GM18511 (cell line): ENCODE measurements around the gene SLC22A23.

Experiments
- ATAC-seq: cut with Tn5 transposase; IDR thresholded peaks from one replicate; pipeline ENCODE4 v1.9.1; 2021; ENCODE audit warnings: mild to moderate bottlenecking, moderate library complexity; ENCODE audit not compliant: unreplicated experiment

SLC22A23 gene

DNA sequence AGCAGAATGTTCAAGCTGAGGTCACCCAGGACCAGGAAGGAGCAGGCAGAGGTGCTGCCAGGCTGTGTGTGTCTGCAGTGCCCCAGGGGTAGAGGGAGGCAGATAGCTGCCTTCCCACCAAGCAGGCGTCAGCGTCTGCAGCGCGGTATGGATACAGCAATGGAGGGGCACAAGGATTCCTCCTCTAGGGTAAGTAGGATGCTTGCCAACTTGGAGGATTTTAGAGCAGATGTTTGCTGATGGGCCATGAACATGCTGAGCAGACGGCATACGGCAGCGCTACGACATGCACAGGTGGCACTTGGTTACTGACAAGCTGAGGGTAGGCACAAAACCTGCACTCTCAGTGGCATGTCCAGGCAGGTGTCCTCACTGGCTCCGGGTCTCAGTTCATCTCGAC is 150.0 kb downstream of the SLC22A23 start:
- no peak for ATAC-seq

- no peak for ATAC-seq
Observed at GRCh38 chr6:3305831-3306230, 151.0 kb downstream of the SLC22A23 start.

GRCh38 chr6:3305216-3305565 is 151.7 kb downstream of the SLC22A23 start:
- ATAC-seq: no peak

GRCh38 chr6:3304500-3305215 is 152.2 kb downstream of the SLC22A23 start:
- ATAC-seq: no peak

DNA sequence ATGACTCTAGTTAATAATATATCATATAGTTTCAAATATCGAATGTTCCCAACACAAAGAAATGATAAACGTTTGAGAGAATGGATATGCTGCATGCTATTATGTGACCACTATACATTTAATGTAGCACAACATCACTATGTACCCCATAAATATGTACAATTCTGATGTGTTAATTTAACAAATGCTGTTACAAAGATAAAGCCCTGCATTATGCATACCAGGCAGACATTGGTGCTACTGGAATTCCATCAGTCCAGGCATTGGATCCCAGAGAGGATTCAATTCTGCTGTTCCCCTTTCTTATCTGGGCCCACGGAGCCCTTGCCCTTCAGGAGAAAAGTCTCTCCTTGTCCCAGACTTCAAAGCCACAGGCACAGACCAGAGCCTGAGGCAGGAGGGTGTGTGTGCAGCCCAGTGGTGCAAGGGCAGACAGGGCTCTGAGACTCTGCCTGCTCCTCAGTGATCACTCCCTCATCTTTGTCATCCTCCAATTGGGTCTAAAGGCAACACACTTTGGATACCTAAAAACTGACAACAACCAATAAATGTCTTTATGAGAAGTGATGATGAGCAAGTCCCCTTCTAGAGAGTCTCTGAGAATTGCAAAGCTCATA is 152.9 kb downstream of the SLC22A23 start:
- no peak for ATAC-seq

DNA sequence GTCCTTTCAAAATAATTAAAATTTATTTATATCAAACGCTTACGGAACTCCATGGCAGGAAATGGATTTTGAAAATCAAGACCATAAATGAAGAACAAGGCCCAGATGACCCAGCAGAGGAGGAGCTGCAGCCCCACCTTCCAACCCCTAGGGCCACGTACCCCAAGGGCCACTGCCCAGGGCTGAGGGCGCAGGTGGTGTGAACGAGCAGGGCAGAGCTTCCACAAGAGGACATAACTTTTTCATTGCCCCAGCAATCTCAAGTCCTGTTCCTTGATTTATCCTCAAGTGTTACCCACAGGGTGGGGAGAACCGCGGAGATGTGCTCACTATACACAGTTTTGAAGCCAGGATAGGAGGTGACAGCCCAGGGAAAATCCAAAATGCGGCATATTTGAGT is 155.3 kb downstream of the SLC22A23 start:
- ATAC-seq: no peak

GRCh38 chr6:3299221-3299620 is 157.6 kb downstream of the SLC22A23 start:
- no peak for ATAC-seq

- ATAC-seq: no peak
Observed at GRCh38 chr6:3297909-3298308, 158.9 kb downstream of the SLC22A23 start.

GRCh38 chr6:3297006-3297405 is 159.8 kb downstream of the SLC22A23 start:
- no peak for ATAC-seq

GRCh38 chr6:3296537-3296936 is 160.3 kb downstream of the SLC22A23 start:
- no peak for ATAC-seq

- no peak for ATAC-seq
Observed at GRCh38 chr6:3296078-3296477, 160.8 kb downstream of the SLC22A23 start.

DNA sequence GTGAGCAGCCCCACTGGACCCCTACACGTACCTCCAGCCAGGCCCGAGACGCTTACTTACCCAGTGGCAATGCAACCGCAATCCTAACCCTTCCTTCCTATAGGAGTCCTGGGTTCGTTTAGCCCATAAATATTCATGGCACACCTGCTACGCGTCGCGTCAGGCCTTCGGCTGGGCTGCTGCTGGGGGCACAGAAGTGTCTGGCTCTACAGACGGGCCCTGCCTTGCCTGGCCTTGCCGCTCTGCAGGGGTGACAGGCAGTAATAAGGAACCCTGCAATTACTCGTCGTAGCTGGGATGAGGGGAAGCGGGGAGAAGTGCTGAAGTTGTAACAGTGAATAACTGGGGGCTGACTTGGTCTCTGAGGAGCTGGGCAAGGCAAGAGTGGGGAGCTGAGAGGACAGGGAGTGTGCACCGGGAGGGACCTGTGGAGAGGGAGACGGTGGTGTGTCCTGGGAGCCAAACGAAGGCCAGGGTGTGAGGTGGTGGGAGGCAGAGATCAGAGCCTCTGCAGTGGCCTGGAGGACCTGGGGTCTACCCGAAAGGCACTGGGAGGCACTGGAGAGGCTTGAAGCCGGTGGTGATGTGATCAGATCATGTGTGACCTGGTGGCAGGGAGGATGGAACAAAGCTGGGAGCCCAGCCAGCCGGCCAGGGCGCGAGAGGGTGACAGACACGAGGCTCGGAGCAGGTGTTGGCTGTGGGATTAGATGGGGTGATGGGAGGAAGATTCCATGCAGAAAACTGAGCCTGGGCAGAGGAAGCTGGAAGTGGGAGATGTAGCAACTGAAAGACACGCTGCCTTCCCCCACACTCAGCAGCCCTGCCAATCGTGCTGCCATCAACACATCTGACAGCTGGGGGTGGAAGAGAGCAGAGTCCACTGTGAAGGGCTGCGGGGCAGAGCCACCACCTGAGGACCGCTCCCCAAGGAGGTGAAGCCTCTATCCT is 161.7 kb downstream of the SLC22A23 start:
- ATAC-seq: no peak

GRCh38 chr6:3294396-3294795 is 162.5 kb downstream of the SLC22A23 start:
- ATAC-seq: no peak

DNA sequence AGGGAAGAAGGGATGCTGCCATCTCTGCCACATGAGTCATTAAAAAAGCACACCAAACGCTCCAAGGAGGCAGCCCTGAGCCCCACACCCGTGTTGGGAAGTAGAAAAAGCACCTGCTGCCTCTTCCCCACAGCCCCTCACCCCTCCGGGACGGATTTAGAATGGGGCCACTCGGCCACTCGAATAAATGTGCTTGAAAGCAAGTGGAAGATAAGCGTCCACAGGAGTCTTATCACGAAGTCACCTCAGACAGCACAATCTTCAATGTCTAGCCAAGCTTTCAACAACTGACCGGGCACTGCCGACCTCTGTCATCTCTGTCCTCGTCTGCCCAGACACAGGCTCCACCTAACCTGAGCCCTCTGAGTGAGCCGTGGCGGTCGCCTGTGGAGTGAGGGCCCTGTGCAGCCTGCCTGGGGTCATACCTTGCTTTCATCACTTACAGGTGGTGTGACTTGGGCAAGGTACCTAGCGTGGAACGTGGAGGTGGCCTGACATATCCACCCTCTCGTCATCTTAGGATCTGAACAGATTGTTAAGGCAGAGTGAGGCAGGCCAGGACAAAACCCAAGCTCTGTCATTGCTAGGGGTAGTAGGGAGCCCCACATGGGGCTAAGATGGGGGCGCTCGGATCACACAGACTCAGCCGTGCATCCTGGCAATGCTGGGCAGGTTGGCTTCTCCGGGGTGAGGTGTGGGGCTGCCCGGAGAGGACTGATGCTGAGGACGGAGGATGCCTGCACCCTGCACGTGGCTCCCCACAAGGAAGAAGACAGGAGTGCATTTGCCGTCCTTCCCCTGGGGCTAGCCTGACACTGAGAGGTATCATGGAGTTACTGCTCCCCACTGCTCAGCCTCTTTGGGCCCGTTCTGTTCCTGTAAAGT is 163.3 kb downstream of the SLC22A23 start:
- no peak for ATAC-seq

GRCh38 chr6:3292431-3293197 is 164.2 kb downstream of the SLC22A23 start:
- no peak for ATAC-seq

- ATAC-seq: no peak
Observed at GRCh38 chr6:3291987-3292386, 164.9 kb downstream of the SLC22A23 start.

DNA sequence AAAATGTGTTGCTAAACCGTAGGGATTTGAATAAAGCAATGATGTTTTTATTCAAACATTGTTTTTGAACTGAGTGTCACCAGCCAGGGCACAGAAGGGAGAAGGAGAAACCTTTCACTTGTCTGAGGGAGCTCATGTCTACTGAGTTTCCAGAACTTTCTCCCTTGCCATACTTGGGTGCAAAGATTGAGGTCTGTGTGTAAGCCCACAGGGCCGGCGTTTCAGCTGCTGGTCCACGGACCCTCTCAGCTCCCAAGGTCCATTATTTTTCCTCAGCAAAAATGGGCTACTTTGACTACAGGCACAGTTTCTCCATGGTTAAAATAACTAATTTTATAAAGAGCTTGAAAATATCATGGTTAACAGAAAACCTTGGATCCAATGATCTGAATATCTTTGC is 165.5 kb downstream of the SLC22A23 start:
- no peak for ATAC-seq

DNA sequence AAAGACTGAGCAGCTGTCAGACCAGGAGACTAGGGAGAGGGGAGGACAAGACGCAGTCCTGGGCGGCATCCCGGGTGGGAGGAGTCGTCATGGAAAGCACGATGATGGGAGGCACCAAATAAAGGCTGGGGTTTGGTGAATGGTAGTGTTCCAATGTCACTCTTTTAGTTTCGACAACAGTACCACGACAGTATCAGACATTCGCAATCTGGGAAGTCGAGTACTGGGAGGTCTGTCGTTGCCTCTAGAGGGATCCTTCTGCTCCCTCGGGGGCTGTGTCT is 166.0 kb downstream of the SLC22A23 start:
- ATAC-seq: no peak

- ATAC-seq: no peak
Observed at GRCh38 chr6:3290149-3290930, 166.5 kb downstream of the SLC22A23 start.

DNA sequence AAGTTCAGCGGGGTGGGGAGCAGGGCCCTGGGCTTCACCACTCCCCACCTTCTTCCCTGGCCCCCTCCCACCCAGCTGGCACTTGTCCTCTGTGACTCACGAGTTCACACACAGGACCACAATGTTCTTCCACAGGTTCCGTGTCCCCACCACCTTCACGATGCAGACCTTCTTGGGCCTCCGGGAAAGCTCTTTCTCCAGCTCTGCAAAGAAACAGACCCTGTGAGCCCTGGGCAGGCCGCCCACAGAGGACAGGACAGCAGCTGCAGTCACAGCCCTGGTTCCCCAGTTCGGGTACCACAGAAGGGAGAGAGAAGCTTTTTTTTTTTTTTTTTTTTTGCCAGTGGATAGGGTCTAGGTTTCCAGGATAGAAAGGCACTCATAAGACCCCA is 167.2 kb downstream of the SLC22A23 start:
- ATAC-seq: no peak
